ENCODE data around the gene ADCY1. TPM values are rescaled to one million over a fixed set of nuclear protein-coding genes. Genes with fewer than 3 reads are reported as not detected.

Gene ADCY1
- total RNA-seq, 6 experiments from 2014 or later = 0.20 TPM; not detected in 5

GRCh38 chr7:45682836-45683555 lies 108.8 kb downstream of the ADCY1 start:
- H3K27ac Mint-ChIP-seq = no peak overlapping the region
- H3K4me1 Mint-ChIP-seq (ENCODE audit: low read depth) = peaks cover under 1% of the 10 kb centered on the region
- no peak for DNase-seq
- no peaks in the 10 kb centered on the region for H3K9me3 Mint-ChIP-seq
- H3K27me3 Mint-ChIP-seq (ENCODE audit: insufficient read depth) = peaks cover 16% of the 10 kb centered on the region
- no peaks in the 10 kb centered on the region for H3K36me3 Mint-ChIP-seq (ENCODE audit: low read depth)
- no peak overlapping the region for H3K4me3 Mint-ChIP-seq
- TF ChIP-seq CTCF (IDR thresholded peaks at IDR 0.05) = no peak

- Mint-ChIP-seq H3K4me3 (no peak overlapping the region), H3K4me1 (ENCODE audit: low read depth) (peaks cover 7% of the 10 kb centered on the region), H3K27me3 (ENCODE audit: insufficient read depth) (peaks cover 9% of the 10 kb centered on the region), H3K27ac (no peak overlapping the region), H3K36me3 (ENCODE audit: low read depth) (no peaks in the 10 kb centered on the region), H3K9me3 (no peaks in the 10 kb centered on the region)
- DNase-seq = no peak
- TF ChIP-seq CTCF (IDR thresholded peaks at IDR 0.05) = no peak
Observed at GRCh38 chr7:45683556-45684148, 109.5 kb downstream of the ADCY1 start.

GRCh38 chr7:45684910-45685618 lies 110.9 kb downstream of the ADCY1 start:
- Mint-ChIP-seq H3K4me1 (ENCODE audit: low read depth) (peaks cover 21% of the 10 kb centered on the region), H3K9me3 (no peaks in the 10 kb centered on the region), H3K36me3 (ENCODE audit: low read depth) (no peaks in the 10 kb centered on the region), H3K27ac (no peak overlapping the region), H3K4me3 (no peak overlapping the region), H3K27me3 (ENCODE audit: insufficient read depth) (peaks cover 12% of the 10 kb centered on the region)
- TF ChIP-seq CTCF (IDR thresholded peaks at IDR 0.05) = no peak
- DNase-seq = no peak

GRCh38 chr7:45685619-45686240 lies 111.6 kb downstream of the ADCY1 start:
- no peaks in the 10 kb centered on the region for H3K36me3 Mint-ChIP-seq (ENCODE audit: low read depth)
- TF ChIP-seq CTCF (IDR thresholded peaks at IDR 0.05) = no peak
- H3K9me3 Mint-ChIP-seq = no peaks in the 10 kb centered on the region
- peaks cover 23% of the 10 kb centered on the region for H3K4me1 Mint-ChIP-seq (ENCODE audit: low read depth)
- DNase-seq = no peak
- peaks cover 12% of the 10 kb centered on the region for H3K27me3 Mint-ChIP-seq (ENCODE audit: insufficient read depth)
- H3K4me3 Mint-ChIP-seq = no peak overlapping the region
- no peak overlapping the region for H3K27ac Mint-ChIP-seq

- peaks cover 23% of the 10 kb centered on the region for H3K4me1 Mint-ChIP-seq (ENCODE audit: low read depth)
- H3K27me3 Mint-ChIP-seq (ENCODE audit: insufficient read depth) = peaks cover 12% of the 10 kb centered on the region
- no peaks in the 10 kb centered on the region for H3K9me3 Mint-ChIP-seq
- no peaks in the 10 kb centered on the region for H3K36me3 Mint-ChIP-seq (ENCODE audit: low read depth)
- no peak for DNase-seq
- H3K27ac Mint-ChIP-seq = no peak overlapping the region
- H3K4me3 Mint-ChIP-seq = no peak overlapping the region
- TF ChIP-seq CTCF (IDR thresholded peaks at IDR 0.05) = no peak
Observed at GRCh38 chr7:45686441-45687184, 112.4 kb downstream of the ADCY1 start.
